NCI-H526 treated with DMSO at 0.1 percent for 48 hours (cell line): ENCODE measurements around the gene AKAP8L.
A peak's percentile ranks its signal among the peaks of the same experiment; 100 is the strongest.

Source experiments
- DNase-seq: peaks from one replicate; lab custom pipeline; 2025; lab: John Stamatoyannopoulos, UW

The AKAP8L gene

GRCh38 chr19:15418579-15419412, at the start of gene AKAP8L:
AKAP8L (minus strand) TSS chr19:15418988; CDS start chr19:15418923, 65 bp downstream.
- peak; percentile 98 for DNase-seq

- DNase-seq = no peak
Observed at GRCh38 chr19:15467734-15468214, 49.0 kb upstream of the AKAP8L start.

GRCh38 chr19:15466851-15467733, 48.3 kb upstream of the AKAP8L start:
- DNase-seq = no peak

- DNase-seq = no peak
Observed at GRCh38 chr19:15464394-15465385, 45.9 kb upstream of the AKAP8L start, which contains the start of gene RASAL3. RASAL3 (minus strand) TSS chr19:15464544; CDS start chr19:15464358, 186 bp downstream.

GRCh38 chr19:15463861-15464371, 45.1 kb upstream of the AKAP8L start:
- no peak for DNase-seq

- no peak for DNase-seq
Observed at GRCh38 chr19:15461694-15462093, 42.9 kb upstream of the AKAP8L start.

GRCh38 chr19:15457701-15458484, 39.1 kb upstream of the AKAP8L start:
- DNase-seq = no peak

- peak; percentile 34 for DNase-seq
Observed at GRCh38 chr19:15456871-15457700, 38.3 kb upstream of the AKAP8L start.

- DNase-seq = no peak
Observed at GRCh38 chr19:15456441-15456840, 37.7 kb upstream of the AKAP8L start.

- DNase-seq = no peak
Observed at GRCh38 chr19:15455996-15456395, 37.2 kb upstream of the AKAP8L start.

GRCh38 chr19:15453906-15454860, 35.4 kb upstream of the AKAP8L start:
- no peak for DNase-seq

- no peak for DNase-seq
Observed at GRCh38 chr19:15453091-15453578, 34.3 kb upstream of the AKAP8L start.

GRCh38 chr19:15452111-15453047, 33.6 kb upstream of the AKAP8L start:
- peak; percentile 41 for DNase-seq

- no peak for DNase-seq
Observed at GRCh38 chr19:15450528-15450890, 31.7 kb upstream of the AKAP8L start.

- DNase-seq = no peak
Observed at GRCh38 chr19:15449620-15450527, 31.1 kb upstream of the AKAP8L start, which contains the start of gene WIZ. WIZ (minus strand) TSS chr19:15449956; CDS start chr19:15448307, 1,649 bp downstream.
